ENCODE measurements around the gene NR5A1. TPM values are rescaled to one million over a fixed set of nuclear protein-coding genes. Genes with fewer than 3 reads are reported as not detected.

The NR5A1 gene
- total RNA-seq, 1 experiment from 2014 or later = 0.64 TPM

DNA sequence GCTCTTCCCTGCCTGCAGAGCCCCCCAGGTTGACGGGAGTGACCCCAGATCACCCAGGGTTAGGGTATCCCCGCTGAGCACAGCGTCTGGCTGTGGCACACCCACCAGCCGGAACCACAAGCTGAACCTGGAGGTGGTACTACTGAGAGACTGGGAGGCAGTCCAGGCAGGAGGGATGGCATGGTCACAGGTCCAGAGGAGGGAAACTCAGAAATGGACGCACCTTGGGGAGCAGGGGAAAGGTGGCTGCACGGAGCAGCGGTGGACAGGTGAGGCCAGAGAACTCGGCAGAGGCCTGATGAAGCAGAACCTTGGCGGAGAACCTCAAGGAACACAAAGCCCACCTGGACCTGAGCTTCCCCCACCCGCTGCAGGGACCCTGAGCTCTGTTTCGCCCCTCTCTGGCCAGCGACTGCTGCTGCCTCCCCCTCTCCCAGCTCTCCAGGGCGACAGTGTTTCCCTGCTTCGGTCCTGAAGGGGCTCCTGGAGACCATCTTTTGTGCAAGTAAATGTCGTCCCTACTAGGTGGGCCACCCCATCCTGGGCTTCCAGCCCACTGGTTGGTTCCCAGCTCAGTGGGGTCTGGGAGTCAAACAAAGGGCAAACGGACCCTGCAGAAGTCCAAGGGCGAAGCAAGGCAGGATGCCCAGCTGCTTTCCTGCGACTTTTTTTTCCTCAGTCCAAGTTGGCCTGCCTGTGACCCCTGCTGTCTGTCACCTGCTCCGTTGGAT lies 56.1 kb downstream of the NR5A1 start (continued):
- TF ChIP-seq REST (IDR thresholded peaks at IDR 0.05; ENCODE audit: low read depth) (no peak), JUND (IDR thresholded peaks at IDR 0.05) (no peak)

- Histone ChIP-seq H3K9me2 (ENCODE audit: insufficient read depth) (no peaks in the 10 kb centered on the region), H2AFZ (ENCODE audit: low read depth, low read length, poor library complexity, severe bottlenecking) (no peak within 1 kb of the TSS), H3K9ac (ENCODE audit: low read length) (no peak within 1 kb of the TSS), H3K27me3 (ENCODE audit: insufficient read depth, low read length) (no peaks in the 10 kb centered on the region), H3K27ac (ENCODE audit: low read depth, low read length) (no peak within 1 kb of the TSS), H3K9me3 (ENCODE audit: control insufficient read depth in 1 of 2, insufficient read depth in 1 of 2, low read depth in 1 of 2, low read length in 2 of 2) (no peaks in the 10 kb centered on the region), H3K4me1 (ENCODE audit: control insufficient read depth in 1 of 2, insufficient read depth in 2 of 2, low read length in 2 of 2) (peaks cover 17 to 43% of the 10 kb centered on the region in 2 experiments), H3K4me2 (ENCODE audit: low read length) (no peak within 1 kb of the TSS), H4K20me1 (ENCODE audit: insufficient read depth) (no peaks in the 10 kb centered on the region), H3K79me2 (ENCODE audit: insufficient read depth, low read length) (no peaks in the 10 kb centered on the region), H3K36me3 (ENCODE audit: control insufficient read depth in 1 of 2, insufficient read depth in 2 of 2, low read length in 2 of 2) (no peaks in the 10 kb centered on the region), H3K4me3 (replicated peaks in 1 of 2; ENCODE audit: low read depth in 1 of 2, low read length in 2 of 2) (no peak within 1 kb of the TSS)
- ChIA-PET POLR2A (no interaction called here), RAD21 (ENCODE audit: low non-redundant PET in 1 of 2, low total read pairs in 2 of 2, uncharacterized antibody in 2 of 2, unreplicated experiment in 2 of 2) (no interaction called here), CTCF (no interaction called here)
- ATAC-seq (no peak), DNase-seq (ENCODE audit: low read depth, low spot score) (no peak)
- no TSS peak for BruUV-seq (replicated peaks)
- no peak for TF ChIP-seq SIN3A (IDR thresholded peaks at IDR 0.05; ENCODE audit: low read depth)
- TF ChIP-seq, protein P1, sequence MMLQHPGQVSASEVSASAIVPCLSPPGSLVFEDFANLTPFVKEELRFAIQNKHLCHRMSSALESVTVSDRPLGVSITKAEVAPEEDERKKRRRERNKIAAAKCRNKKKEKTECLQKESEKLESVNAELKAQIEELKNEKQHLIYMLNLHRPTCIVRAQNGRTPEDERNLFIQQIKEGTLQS (IDR thresholded peaks at IDR 0.05) = no peak
- TF ChIP-seq EZH2 (IDR thresholded peaks at IDR 0.05) = no peak
- no peak for TF ChIP-seq ZFX (IDR thresholded peaks at IDR 0.05)
- TF ChIP-seq TCF7L2 (IDR thresholded peaks at IDR 0.05; ENCODE audit: borderline replicate concordance, extremely low read depth, insufficient read depth, insufficient read length) = no peak
- TF ChIP-seq FOSL1 (IDR thresholded peaks at IDR 0.05; ENCODE audit: low read depth) = no peak
- TF ChIP-seq SRF (IDR thresholded peaks at IDR 0.05; ENCODE audit: low read depth) = no peak
- TF ChIP-seq, protein P2, sequence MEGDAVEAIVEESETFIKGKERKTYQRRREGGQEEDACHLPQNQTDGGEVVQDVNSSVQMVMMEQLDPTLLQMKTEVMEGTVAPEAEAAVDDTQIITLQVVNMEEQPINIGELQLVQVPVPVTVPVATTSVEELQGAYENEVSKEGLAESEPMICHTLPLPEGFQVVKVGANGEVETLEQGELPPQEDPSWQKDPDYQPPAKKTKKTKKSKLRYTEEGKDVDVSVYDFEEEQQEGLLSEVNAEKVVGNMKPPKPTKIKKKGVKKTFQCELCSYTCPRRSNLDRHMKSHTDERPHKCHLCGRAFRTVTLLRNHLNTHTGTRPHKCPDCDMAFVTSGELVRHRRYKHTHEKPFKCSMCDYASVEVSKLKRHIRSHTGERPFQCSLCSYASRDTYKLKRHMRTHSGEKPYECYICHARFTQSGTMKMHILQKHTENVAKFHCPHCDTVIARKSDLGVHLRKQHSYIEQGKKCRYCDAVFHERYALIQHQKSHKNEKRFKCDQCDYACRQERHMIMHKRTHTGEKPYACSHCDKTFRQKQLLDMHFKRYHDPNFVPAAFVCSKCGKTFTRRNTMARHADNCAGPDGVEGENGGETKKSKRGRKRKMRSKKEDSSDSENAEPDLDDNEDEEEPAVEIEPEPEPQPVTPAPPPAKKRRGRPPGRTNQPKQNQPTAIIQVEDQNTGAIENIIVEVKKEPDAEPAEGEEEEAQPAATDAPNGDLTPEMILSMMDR (IDR thresholded peaks at IDR 0.05 in 2 of 3, conservative IDR thresholded peaks at IDR 0.05 in 1 of 3; ENCODE audit: borderline replicate concordance in 1 of 3, insufficient read depth in 1 of 3, low read depth in 2 of 3, low read length in 2 of 3) = no peak
- TF ChIP-seq POLR2AphosphoS5 (IDR thresholded peaks at IDR 0.05; ENCODE audit: low read depth, low read length) = no peak
- TF ChIP-seq, protein P3, sequence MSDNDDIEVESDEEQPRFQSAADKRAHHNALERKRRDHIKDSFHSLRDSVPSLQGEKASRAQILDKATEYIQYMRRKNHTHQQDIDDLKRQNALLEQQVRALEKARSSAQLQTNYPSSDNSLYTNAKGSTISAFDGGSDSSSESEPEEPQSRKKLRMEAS (IDR thresholded peaks at IDR 0.05) = no peak
- TF ChIP-seq CBX3 (IDR thresholded peaks at IDR 0.05; ENCODE audit: low read depth) = no peak
- no peak for TF ChIP-seq SP1 (IDR thresholded peaks at IDR 0.05; ENCODE audit: low read depth)
- no peak for TF ChIP-seq EGR1 (IDR thresholded peaks at IDR 0.05; ENCODE audit: low read depth)
- TF ChIP-seq RAD21 (IDR thresholded peaks at IDR 0.05; ENCODE audit: low read depth) = no peak
- TF ChIP-seq EZH2phosphoT487 (IDR thresholded peaks at IDR 0.05; ENCODE audit: borderline replicate concordance) = no peak
- TF ChIP-seq POLR2A (IDR thresholded peaks at IDR 0.05; ENCODE audit: borderline replicate concordance, extremely low read depth, insufficient read depth, insufficient read length) = no peak
- intact Hi-C loops (cut with micrococcal nuclease) = no loop called here
These were observed 56.8 kb downstream of the NR5A1 start, which contains the start of gene ADGRD2 for GRCh38 chr9:124450241-124450924. Gene ADGRD2, plus strand, starts transcription at chr9:124450451. Its CDS starts 1,216 bp downstream, at chr9:124451667.

Data from HCT116 (cell line).